Tibial nerve (tissue), 4 donors: Measurements from ENCODE around the gene MCU.

Experiments
- EP300 ChIP-seq, 2 donors: sonication (generic); formaldehyde crosslinking; IDR thresholded peaks; one replicate each; pipeline ENCODE4 v1.6.1; 2017; ENCODE audit warnings: antibody characterized with exemption in 2 of 2, mild to moderate bottlenecking in 1 of 2
- TF ChIP-seq, protein P1 (sequence below), 5 experiments: fragments of 200-600 bp in 3 of 5; fragments of 450-650 bp in 2 of 5; sonication (generic) in 3 of 5; IDR thresholded peaks; one replicate each; pipeline ENCODE4 v1.5.1; 2016 to 2019; ENCODE audit warnings: antibody characterized with exemption in 5 of 5, mild to moderate bottlenecking in 3 of 5, moderate library complexity in 2 of 5

DNA sequence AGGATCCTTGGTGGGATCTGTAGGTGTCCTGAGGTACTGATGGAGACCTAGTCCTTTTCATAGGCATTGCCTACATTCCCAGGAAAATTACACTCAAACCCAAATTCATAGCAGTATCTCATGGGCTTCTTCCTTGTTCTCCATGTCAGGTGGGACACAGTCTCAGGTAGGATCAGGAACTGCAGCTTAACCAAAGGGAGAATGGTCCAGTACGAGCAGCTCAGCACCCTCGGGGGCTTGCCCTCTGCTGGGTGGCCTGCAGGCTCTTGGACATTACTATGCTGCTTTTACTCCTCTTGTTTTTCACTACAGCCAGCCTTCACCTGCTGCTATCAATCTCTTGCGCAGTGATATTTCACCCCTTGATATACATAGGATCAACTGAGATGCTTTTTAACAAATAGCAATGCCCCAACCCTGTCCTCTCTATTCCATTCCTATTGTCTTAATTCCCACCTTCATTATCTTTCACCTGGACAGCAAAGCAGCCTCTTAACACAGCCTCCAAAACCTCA lies 234.1 kb downstream of the MCU start:
- TF ChIP-seq, protein P1, sequence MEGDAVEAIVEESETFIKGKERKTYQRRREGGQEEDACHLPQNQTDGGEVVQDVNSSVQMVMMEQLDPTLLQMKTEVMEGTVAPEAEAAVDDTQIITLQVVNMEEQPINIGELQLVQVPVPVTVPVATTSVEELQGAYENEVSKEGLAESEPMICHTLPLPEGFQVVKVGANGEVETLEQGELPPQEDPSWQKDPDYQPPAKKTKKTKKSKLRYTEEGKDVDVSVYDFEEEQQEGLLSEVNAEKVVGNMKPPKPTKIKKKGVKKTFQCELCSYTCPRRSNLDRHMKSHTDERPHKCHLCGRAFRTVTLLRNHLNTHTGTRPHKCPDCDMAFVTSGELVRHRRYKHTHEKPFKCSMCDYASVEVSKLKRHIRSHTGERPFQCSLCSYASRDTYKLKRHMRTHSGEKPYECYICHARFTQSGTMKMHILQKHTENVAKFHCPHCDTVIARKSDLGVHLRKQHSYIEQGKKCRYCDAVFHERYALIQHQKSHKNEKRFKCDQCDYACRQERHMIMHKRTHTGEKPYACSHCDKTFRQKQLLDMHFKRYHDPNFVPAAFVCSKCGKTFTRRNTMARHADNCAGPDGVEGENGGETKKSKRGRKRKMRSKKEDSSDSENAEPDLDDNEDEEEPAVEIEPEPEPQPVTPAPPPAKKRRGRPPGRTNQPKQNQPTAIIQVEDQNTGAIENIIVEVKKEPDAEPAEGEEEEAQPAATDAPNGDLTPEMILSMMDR (IDR thresholded peaks at IDR 0.05): no peak
- no peak for TF ChIP-seq EP300 (IDR thresholded peaks at IDR 0.05)
